ENCODE data around the gene CBX4.

CBX4 gene

GRCh38 chr17:79784353-79785016, 54.8 kb downstream of the CBX4 start:
- Histone ChIP-seq H3K36me3 (ENCODE audit: control insufficient read depth, insufficient read depth, low read length) (no peaks in the 10 kb centered on the region), H3K27me3 (ENCODE audit: control insufficient read depth, insufficient read depth, low read length) (no peaks in the 10 kb centered on the region), H3K79me2 (no peaks in the 10 kb centered on the region), H2AFZ (no peak overlapping the region), H3K27ac (no peak overlapping the region), H3K4me3 (ENCODE audit: low read depth, low read length) (no peak overlapping the region), H3K9me3 (ENCODE audit: control insufficient read depth, low read length) (no peaks in the 10 kb centered on the region), H3K4me1 (no peaks in the 10 kb centered on the region), H3K9ac (no peak overlapping the region), H3K4me2 (ENCODE audit: low read length) (no peak overlapping the region)
- no peak for TF ChIP-seq CTCF (IDR thresholded peaks at IDR 0.05)

- Histone ChIP-seq H3K27me3 (ENCODE audit: control insufficient read depth, insufficient read depth, low read length) (no peaks in the 10 kb centered on the region), H3K4me2 (ENCODE audit: low read length) (no peak overlapping the region), H3K79me2 (no peaks in the 10 kb centered on the region), H3K9ac (no peak overlapping the region), H3K4me1 (no peaks in the 10 kb centered on the region), H2AFZ (no peak overlapping the region), H3K36me3 (ENCODE audit: control insufficient read depth, insufficient read depth, low read length) (no peaks in the 10 kb centered on the region), H3K4me3 (ENCODE audit: low read depth, low read length) (no peak overlapping the region), H3K27ac (no peak overlapping the region), H3K9me3 (ENCODE audit: control insufficient read depth, low read length) (no peaks in the 10 kb centered on the region)
- TF ChIP-seq CTCF (IDR thresholded peaks at IDR 0.05): no peak
Observed at GRCh38 chr17:79783891-79784290, 55.3 kb downstream of the CBX4 start.
